GM04503 (cell line): ENCODE results near the gene PPARGC1A.

ENCODE experiments used
- DNase-seq: peaks from one replicate; pipeline ENCODE4 v3.0.0-alpha.2; 2012; ENCODE audit warnings: low read depth

Gene PPARGC1A

DNA sequence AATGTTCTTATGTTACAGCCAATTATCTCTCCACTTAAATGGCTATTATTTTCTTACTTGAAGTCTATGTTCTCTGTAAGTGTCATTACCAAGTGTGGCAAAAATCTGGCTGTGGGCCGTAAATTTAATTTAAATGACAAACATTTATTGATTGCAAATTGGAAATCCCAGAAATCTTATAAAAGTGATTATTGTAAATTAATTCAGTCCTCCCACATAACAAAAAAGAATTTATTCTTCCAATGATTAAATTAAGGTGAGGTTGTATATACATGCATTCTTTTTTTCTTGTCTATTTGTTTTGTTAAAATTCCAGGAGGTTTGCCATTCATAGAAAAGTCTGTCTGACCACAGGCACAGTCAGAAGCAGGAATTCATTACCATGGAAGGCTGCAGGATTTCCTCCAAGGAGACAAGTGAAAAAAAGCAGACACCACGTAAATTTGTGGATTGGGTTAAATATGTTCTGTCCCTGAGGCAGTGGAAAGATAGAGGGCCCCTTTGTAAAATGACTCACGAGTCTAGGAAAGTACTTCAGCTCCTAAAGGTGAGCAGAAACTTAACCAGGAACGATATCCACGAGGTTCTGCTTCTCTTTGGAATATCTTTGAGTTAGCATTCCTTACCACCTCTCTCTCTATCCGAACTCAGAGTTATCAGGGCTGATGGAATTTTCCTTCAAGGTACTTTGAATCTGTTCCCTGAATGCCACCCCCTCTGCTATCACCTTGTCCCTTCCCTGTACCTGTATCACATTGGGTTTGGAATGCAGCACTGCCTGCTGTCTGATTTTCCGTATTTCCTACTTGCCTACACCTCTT is 10.7 kb downstream of the PPARGC1A start:
- DNase-seq, result no peak

DNA sequence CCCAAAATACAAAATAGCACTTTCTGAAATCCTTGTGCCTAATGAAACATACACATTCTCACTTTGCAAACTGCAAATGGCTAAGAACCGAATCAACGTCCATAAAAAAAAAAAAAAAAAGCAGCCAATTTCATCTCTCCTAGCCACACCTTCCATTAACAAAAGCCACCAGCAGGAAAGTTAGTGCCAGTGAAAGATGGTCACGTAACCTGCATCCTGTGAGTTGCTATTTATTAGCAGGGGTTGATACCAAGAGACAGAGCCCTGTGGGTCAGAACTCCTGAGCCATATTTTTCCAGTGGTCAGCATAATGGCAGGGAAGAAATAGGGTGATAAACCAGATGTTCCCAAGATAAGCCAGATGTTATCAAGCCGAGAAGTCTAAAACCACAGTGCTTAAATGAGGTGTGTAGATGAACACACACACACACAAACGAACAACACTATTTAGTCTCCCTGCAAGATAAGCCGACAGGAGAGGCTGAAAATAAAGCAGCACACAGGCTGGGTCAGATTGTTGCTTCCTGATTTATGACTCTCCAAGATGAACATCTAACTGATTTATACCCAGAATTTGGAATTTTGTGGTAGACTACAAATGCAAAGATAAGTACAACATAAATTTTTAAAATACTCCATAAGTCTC is 11.5 kb downstream of the PPARGC1A start:
- DNase-seq, result no peak

DNA sequence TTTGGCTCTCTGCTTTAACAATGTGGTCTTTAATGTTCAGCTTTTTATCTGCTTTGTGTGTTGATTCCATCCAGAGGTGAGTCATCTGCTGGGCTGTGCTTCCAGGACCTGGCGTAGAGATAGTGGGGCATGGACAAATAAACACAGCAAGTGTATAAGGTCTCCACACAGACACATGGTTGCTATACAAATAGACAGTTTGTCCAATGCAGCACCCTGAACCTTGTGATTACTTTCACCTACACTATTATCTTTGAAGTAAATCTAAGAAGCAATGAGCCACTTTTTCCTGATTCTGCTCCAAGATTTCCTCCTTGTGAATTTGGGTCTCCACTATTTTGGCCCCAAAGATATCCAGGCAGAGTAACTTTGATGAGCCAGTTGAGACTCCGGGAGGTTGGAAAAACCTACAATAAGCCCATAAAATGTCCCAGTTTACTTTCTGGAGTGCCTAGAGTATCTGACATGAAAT is 12.1 kb downstream of the PPARGC1A start:
- no peak for DNase-seq

DNA sequence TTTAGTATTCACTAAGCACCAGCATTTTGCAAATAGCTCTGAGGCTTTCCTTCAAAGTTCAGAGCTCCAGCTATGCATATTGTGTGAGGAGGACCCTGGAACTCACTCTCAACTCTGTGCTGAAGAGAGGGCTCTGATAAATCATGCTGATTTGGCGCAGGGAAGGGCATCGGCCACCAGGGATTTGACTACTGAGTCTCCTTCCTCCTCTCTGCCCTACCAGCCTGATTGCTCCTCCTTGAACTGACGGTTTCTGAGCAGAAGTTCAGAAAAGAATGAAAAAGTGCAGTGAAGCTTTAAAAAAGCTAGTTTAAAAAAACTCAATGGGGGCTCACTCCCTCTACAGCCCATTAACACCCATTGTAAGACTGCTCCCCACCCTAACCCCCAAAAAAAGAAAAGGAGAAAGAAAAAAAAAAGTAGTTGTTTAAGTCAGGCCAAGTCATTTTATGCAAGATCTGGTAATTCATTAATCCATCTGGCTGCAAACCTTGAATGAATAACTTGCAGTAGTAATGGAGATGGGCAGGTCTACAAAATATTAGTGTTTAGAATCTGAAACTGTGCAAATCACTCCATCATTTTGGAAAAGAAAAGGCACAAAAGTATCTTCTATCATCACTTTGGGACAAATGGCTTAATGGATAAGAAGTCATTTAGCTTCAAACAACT is 13.3 kb downstream of the PPARGC1A start:
- no peak for DNase-seq

DNA sequence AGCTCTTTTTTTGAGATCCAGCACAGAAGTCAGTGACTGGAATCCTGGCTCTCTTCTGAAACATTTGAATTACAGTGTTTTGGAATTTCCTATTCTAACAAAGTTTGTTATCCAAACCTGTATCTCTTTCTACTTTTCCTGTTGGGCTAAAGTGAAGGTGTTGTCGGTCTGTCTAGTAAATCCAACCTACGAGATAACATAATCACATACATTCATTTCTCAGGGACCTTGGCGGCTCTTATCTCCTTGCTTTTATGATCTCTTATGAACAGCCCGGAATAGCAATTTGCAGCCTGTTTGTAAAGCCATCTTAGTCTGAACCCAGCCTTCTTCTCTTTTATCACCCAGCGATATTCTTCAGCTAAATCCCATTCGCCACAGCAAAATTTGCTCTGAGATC is 14.5 kb downstream of the PPARGC1A start:
- DNase-seq, result no peak

DNA sequence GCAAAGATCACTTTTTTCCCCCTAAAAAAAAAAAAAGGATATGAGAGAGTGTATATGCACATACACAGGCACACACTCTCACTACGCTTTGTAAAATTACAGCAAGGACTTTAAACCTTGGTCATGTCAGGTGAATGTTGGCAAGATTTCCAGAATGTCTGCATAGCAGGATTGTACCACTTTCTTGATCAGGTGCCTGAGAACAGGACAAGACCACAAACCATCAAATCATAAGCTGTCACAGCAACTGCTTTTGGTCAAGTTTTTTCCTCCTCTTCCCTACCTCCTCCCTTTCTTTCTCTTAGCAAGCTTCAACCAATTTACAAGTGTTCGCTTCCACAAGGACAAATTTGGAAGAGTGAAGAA is 15.3 kb downstream of the PPARGC1A start:
- no peak for DNase-seq

DNA sequence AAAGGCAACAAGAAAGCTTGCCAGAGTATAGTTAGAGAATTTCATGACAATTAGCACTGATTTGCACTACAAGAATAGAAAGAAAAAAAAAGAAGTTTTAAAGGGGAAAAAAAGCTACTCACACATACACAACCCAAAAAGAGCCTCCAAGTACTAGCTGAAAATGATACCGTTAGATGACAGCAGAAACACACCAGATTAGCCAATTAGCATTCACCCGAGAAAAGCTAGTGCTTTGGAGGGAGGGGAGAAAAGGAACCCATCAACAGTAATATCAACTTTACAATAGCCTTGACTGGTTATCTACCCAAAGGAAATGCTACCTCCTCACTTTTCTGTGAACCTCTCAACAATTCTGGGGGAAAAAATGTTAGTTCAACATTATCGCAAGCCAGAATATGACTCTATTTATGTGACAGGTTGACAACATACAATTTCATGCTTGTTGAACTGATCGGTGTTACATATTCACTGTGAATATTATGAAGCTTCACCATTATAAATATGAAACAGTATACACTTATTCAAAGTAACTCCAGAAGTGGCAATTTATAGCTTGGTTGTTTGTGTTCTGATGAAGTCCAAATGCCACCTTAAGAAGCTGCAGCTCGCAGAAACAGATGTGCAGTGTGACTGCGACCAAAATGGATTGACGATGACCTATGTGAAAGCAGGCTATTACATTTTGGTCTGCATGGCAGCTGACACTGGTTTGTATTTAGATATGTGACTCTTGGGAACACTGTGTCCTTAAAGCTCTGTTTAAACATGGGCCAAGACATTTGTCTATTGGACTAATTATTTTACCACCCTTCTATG is 15.9 kb downstream of the PPARGC1A start:
- DNase-seq, result no peak

DNA sequence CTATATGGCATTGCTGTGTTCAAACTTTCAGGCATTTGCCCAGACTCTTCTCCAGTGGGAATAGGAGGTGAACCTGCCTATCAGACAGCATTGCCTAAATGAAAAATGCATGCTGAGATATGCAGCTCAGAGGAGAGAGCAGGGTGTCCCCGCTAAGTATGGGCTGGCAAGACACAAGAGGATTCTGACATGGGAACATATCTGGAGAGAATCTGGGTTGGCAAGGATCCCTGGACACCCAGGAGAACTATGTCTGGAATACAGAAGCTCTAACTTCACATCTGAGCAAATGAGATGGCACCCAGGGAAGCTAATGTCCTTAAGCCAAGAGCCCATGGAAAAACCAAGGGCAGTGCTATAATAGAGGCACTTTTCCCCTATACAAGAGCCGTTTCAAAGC is 18.4 kb downstream of the PPARGC1A start:
- DNase-seq, result no peak

DNA sequence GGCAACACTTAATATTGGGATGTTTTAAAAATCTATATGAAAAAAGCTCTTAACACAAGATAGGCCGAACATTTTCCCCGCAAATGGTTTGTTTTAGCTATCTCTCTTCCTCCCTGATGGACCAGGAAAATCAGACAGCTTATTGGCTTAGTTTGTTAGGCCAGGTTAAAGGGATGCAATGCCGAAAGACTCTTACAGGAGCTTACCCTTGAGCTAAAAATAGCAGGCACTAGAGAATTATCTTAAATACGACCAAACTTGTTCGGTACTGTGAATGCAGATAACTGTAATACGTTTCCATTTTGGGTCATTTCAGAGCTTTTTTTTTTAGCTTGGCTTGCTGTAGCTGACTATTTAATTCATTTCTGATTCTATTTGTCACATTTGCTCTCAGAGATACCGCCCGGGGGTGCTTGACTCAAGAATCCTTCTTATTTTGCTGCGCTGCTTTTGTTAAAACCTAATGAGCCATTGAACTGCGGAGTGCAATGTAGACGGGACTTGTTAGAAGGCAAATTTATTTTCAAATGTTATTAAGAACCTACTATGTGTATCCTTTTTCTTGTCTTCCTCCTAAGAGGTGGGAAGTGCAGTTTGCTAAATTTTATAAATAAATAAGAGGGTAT is 23.3 kb downstream of the PPARGC1A start:
- DNase-seq, result no peak

DNA sequence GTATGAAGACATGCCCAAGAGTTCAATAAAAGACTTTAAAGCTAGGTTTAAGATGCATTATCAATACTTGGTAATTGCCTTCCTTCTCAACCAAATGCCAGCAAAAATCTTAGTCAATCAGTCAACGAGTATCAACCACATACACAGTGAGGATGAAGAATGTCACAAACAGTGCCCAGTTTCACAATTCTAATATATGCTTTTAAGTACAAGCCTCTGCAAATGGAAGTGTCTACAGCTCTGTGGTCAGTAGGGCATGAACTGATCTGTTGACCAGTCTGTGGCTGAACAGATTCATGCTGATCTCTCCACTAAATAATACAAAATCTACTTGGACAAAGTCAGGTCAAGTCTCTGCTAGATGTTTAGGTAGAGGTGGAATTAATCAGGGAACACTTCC is 27.9 kb downstream of the PPARGC1A start:
- DNase-seq, result no peak

DNA sequence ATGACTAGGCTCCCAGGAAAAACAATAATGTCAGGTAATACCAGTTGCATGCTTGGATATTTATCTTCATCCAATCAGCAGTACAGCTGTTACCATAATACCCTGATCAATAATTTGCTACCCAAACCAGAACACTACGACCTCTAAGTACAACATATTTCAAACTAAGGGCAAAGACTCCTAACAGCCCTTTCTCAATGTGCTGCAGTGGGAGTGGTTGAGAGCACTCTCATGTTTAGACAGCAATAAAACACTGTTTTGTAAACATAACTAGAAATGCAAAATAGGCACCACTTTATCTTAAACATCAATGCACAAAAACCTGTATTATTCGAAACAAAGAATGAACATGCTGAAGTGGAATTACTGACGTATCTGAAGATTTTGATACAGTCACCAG is 28.9 kb downstream of the PPARGC1A start:
- no peak for DNase-seq

DNA sequence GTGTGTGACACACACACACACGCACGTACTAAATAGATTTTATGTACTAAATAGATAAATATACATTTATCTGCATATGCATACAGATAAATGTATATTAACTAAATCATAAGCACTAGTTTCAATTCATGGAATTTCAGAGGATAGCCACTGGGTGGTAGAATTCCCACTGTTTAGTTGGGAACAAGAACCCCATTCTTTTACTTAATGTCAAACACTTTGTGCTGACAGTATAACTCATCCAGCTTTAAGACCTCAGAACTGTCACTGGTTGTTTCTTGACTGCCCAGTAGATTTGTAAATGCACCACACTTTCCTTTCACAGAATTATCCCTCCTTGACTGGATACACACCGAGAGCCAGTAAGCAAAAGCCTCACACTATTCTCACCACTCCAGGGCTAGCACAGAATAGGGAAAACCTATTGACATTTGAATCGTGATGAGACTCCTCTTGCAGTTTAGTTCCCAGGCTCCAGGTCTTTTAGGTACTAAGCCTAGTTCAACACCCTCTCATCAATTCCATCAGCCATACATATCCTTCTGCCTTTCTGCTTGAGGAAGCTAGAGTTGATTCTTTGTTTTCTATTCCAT is 32.4 kb downstream of the PPARGC1A start:
- DNase-seq, result no peak

DNA sequence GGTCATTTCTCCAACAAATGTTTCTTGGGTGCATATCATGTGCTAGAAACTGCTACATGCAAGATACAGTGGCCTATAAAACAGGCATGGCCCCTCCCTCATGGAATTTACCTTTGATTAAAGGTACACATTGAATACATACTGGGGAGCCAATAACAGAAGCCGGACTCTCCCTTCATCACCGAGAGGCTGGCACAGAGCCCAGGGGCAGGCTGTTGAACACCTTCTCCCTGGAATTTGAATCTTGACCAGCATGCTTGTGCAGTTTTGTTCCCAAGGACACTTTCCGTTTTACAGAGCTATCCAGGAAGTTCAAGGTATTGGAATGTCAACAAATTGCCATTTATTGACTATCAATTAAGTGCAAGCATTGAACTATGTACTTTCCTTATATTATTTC is 33.2 kb downstream of the PPARGC1A start:
- no peak for DNase-seq

DNA sequence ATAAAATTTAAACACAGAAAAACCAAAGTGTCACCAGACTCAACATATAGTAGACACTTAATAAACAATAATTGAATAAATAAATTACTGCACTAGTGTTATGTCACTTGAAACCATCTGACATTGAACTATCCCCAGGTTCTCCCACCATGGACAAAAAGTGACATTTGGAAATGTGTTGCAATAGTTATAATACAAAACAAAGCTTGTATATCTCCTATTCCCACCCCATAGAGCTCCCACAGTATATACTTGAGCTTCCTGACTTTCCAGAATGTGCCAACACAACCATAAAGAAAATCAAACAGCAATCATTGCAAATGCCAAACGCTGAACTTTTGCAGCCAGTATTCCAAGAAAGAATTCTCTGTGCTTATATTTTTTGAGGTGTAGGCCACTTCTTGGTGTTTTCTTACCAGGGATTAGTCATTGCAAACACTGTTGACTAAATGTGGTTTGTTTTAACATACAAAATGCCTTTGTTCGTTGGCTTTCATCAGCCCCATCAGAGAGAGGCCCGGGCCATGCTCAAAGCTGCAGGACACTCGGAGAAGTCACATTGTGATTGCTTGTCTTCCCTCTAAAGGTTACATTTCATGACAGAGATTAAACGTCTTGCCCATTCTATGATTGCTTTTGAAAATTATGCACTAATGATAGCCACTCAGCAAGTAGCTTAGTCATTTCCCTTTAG is 33.8 kb downstream of the PPARGC1A start:
- no peak for DNase-seq

DNA sequence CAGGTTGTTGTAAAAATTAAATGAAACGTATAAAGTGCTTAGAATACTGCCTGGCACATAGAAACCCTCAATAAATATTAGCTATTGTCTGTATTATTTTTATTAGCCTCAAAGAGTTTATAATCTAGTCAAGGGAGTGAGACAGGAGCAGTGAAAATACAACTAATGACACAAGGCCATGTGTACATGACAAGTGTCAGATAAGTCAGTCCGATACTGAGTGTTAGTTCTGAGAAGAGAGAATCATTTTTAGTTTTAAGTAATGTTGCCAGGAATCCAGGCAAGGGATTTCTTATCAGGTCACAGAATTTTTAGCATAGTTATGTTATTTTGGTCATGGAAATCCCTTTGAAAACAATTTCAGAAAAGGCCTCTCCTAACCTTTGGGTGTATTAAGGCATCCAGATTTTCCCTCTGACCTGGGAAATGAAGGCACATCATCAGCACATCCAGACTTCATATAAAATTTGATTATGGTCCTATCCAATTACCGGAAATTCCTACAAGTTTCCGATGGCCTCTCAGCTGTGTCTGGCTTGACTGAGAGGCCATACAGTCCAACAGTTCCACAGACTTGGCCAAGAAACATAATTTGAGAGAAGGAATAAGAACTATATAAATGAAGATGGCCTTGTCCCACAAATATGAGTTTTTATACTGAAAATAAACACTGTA is 35.7 kb downstream of the PPARGC1A start:
- DNase-seq, result no peak

DNA sequence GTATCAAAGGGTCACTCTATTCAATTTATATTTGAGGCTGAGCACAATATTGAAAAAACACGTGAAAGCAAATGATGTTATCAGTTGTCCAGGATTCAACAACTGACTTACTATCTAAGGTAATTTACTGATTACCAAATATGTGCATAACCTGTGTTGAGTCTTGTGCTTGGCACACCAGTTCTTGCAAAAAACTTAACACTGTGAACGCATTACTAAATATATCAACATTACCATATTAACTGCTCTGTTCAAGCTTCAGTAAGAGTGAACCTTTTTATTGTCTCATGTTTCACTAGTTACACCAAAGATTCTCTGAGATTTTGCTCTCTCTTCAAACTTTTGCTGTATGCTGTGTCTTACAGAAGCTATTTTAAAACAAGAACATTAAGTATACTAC is 38.4 kb downstream of the PPARGC1A start:
- no peak for DNase-seq

DNA sequence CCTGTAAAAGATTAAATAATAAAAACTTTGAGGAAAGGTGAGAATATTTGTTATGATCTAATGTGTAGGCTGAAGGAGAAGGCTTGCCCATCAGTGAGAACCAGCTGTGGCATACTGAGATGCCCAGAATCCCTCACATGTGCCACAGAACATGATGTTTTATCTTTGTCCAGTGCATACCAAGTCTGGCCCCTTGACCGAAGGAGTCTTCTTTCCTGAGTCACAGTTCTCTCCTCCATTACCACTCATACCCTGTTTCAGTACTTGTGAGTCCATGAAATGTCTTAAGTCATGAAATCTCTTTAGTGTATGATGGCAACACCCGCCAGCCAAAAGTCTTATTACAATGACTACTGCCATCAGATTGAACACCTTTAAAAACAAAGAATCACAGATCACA is 42.7 kb downstream of the PPARGC1A start:
- no peak for DNase-seq

DNA sequence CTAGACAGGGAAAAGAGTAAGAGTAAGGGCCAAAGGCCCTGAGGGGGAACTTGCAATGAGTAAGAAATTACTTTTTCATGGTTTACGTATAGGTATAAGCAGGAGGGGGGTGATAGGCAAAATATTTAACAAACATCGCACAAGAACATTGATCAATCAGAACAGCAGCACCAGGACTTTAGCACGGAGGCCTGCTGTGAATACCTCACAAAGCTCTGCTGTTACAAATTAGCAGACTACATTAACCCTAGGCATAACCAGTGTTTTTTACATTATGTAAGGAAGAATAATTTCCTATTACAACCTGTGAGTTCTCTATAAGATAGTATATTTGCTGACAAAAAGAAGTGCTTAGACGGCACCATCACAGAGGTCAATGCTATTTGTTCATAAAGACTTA is 44.9 kb downstream of the PPARGC1A start:
- DNase-seq, result no peak

DNA sequence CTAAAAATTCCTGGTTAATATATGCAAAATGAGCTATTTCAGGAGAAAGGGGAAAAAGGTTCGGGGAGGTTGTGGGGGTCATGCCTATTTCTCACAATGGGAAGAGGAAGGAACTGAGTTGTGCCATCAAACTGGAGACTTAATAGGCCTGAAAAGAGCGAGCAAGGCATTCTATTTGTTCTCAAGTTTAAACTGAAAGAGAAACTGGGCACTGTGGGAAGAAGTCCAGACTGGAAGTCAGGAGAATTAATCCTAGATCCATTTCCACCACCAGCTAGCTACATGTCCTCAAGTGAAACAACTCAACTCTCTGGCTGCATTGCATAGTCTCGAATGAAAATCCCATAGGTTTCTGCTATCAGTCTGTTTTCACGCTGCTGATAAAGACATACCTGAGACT is 50.6 kb downstream of the PPARGC1A start:
- DNase-seq, result no peak

DNA sequence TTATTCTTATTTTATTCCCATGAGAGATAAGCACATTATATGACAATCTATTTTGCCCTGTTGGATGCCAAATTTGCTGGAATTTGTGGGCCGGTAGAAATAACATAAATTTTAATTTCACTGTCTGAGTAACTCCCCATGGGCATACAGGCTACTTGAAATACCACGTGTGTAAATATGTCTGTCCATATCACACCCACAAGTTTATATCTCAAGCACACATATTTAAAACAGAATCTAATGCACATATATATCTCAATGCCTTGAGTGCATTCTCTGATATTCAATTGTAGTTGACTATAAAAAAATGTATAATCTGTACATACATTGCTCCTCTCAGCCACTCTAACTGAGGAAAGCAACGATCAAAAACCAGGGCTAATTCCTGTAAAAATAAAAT is 51.2 kb downstream of the PPARGC1A start:
- DNase-seq, result no peak
